Activated CD8-positive, alpha-beta memory T cell treated with anti-CD3 and anti-CD28 coated beads for 4 hours (primary cell): ENCODE results near the gene OCIAD1.
"Not testable (repeated sequence)": the region's sequence is repeated elsewhere in the genome, so short reads cannot be mapped to it uniquely, and the experiment has no call there.

Source experiments
- DNase-seq, 2 donors: peaks; one replicate each; pipeline ENCODE4 v3.0.0-alpha.2; 2020; ENCODE audit warnings: low read depth in 2 of 2

OCIAD1 gene, protein sequence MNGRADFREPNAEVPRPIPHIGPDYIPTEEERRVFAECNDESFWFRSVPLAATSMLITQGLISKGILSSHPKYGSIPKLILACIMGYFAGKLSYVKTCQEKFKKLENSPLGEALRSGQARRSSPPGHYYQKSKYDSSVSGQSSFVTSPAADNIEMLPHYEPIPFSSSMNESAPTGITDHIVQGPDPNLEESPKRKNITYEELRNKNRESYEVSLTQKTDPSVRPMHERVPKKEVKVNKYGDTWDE

DNA sequence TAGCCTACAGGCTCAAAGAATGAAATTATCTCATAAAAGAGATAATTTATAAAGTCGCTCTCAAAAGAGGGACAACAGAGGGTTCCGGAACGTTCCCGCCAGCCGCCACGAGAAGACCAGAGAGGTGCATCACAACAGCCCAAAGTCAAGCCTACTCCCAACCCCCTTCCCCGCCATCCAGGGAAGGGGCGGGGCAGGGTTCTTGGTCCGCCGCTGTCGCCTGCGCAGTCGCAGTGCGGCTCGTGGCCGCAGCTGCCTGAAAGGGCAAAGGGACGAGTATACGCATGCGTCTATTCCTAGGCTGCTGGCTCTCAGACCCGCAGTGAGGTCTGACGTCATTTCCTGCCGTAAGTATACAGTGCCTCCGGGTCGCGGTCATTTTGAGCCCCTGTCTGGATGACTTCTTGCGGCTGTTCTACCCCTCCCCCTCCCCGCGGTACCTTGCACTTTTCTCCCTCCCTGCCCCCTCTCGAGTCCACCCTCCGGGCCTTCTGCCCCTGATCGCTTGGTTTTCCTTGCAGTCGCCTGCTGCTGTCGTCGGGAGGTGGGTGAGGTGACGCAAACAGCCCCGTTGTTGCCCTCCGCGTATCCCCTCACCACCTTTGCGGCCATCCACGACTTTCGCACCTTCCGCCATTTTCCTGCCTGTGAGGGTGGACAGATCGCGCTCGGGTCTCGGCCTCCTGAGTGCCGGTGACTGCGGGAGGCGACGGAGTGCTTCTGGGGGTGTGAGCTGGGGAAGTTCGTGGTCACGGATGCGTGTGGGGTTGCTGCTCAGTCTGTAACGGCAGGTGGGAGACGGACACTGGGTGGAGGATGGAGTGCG, at the start of gene OCIAD1:
Gene OCIAD1, plus strand, starts transcription at position 383 of the 826 bp plus-strand sequence. CDS start 1,537 bp downstream, outside the sequence.
- peak; percentile 88 to 95 for DNase-seq

DNA sequence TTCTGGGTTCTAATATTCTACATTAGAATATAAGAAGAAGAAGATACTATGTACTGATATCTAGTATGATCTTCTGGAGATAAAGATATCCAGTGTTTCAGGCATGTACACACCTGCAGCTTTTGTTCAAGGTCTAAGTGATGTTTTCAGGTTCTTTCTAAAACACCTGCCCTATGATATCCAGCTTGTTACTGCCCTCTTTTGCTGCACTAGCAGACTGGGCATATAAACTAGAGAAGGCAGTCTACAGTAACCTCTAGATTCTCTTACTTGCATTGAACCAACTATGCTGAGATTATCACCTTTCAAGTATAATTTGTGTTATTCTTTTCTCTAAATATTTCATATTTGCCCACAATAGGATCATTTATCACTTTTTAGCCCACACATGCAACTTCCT, 48.9 kb upstream of the OCIAD1 start:
- no peak for DNase-seq

DNA sequence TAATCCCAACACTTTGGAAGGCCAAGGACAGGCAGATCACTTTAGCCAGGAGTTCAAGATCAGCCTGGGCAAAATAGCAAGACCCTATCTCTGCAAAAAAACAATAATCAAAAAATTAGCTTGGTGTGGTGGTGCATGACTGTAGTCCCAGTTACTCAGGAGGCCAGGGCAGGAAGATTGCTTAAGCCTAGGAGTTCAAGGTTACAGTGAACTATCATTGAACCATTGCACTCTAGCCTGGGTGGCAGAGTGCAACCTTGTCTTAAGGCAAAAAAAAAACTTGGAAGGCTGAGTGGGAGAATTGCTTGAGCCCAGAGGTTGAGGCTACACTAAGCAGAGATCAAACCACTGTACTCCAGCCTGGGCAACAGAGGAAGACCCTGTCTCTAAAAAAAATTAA, 45.6 kb upstream of the OCIAD1 start:
- DNase-seq: no peak

DNA sequence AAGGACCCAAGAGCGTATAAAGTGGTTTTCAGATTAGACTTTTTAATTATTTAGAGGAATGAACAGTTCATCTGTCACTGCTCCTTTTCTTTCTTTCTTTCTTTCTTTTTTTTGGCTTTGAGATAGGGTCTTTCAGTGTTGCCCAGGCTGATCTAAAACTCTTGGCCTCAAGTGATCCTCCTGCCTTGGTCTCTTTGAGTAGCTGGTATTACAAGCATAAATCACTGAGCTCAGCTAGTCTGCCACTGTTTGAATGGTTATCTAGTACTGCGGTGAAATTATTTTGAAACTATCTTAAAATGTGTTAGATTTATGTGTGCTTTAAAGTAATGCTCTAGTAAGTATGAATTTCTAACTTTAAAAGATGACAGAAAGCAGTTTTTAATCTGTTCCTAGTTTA, 44.3 kb upstream of the OCIAD1 start:
- DNase-seq: no peak

DNA sequence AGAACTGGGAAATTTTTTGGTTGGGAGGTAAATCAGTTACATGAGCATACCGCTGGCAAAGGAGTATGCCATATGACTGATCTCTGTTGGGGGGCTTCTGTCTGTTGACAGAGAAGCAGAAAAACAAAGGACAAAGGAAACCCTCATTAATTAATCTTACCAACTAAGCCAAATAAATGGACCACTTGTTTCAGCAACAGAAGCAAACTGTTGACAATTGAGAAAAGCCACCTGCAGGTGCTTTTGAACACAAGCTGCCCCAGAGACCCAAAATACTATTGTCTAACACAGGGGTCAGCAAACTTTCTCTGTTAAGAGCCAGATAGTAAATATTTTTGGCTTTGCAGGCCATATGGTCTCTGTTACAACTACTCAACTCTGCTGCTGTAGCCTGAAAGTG, 43.8 kb upstream of the OCIAD1 start:
- DNase-seq: no peak

DNA sequence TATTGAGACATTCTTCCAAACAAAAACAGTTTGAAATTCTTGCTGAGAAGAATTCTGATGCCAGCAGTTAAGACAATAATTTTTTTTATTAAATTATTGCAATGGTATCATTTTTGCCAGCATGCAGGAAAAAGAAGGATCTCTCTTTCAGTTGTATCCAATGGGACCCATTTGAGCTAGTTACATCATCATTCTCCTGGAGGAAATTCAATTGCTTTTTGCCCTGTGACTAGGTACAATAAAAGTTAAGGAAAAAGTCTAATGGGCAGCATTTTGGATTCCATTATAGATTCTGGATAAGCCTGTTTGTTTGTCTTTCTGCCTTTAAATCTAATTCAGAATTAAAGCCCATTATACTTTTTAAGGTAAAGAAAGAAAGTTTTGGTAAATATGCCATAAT, 40.3 kb upstream of the OCIAD1 start:
- no peak for DNase-seq

DNA sequence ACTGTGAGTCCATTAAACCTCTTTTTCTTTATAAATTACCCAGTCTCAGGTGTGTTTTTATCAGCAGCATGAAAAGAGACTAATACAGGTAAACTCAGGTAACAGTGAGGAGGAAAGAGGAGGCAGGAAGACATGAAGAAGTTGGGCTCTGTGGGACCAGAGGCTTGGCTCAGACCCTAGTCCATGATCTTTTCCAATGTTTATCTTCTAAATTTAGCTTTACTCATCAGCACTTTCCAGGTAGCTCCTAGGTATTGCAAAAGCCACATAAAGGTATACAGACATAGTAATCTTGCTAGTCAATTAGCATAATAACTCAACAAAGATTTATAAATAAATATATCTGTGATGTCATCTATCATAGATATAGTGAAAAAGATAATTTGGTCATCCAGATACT, 39.6 kb upstream of the OCIAD1 start:
- DNase-seq: no peak

DNA sequence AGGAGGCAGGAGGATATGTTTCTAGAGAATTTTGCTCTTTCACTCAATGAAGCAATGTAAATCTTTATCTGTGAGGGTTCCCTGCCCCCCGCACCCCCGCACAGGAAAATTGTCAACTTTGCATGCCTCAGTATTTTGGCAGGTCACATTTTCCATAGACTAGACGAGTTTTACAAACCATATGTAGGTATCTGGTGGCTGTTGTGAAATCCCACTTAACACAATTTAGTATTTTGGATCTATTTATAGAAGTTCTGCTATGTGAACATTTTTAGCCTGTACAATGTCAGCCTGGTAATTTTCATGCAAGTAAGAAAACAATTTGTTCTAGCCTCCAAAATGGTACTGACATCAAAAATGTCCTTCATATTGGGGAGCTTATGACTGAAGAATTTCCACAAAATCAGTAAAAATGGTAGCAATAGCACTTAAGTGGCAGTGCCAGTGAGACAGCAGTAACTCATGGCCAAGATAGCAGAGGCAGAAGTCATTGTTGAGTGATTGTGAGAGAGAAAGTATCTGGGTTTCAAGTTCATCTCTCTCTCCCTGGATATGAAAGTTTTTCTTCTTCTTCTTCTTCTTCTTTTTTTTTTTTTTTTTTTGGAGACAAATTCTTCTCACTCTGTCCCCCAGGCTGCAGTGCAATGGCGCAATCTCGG, 38.4 kb upstream of the OCIAD1 start:
- no peak for DNase-seq

DNA sequence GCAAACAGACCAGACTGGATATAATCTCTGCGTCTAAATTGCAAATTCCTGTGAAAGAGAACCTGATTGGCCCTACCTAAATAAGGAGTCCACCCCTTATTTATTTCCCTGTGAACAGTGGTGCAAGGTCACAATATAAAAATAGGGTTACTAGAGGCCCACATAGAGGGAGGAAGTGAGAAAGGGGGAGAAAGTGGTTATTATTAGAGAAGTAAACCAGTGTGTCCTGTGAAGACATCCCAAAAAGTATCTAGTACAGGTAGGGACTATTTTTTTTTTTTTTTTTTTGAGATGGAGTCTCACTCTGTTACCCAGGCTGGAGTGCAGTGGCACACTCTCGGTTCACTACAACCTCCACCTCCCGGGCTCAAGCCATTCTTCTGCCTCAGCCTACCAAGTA, 35.8 kb upstream of the OCIAD1 start:
- DNase-seq: no peak

DNA sequence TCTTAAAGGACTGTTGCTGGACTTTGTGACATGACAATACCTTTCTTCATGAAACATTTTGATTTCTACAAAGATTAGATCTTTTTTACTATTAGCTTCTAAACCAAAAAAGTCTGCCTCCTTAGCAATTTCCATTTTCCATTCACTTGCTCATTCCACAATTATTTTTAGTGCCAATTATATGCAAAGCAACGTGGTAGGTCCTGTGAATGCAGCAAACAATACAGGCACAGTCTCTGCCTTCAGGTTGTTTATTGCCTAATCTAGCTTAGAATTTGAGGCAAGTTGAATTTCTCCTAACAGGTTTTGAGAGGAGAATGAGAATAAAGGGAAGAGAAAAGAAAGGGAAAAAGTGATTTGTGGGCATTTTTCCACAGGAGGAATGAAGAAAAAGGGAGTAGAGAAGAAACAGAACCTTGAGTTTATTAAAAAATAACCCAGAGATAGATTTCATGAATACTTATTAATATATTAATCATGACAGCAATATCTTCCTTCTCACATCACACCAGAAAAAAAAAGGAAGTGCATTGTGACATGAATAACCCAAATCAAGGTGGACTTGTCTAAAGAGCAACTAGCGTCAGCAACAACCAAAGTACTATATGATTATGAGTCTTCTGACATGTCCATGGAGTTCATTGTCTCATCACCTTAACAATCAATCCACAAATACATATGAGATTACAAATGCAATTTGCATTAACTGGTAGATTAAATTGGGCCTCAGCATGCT, 34.5 kb upstream of the OCIAD1 start:
- DNase-seq: no peak

DNA sequence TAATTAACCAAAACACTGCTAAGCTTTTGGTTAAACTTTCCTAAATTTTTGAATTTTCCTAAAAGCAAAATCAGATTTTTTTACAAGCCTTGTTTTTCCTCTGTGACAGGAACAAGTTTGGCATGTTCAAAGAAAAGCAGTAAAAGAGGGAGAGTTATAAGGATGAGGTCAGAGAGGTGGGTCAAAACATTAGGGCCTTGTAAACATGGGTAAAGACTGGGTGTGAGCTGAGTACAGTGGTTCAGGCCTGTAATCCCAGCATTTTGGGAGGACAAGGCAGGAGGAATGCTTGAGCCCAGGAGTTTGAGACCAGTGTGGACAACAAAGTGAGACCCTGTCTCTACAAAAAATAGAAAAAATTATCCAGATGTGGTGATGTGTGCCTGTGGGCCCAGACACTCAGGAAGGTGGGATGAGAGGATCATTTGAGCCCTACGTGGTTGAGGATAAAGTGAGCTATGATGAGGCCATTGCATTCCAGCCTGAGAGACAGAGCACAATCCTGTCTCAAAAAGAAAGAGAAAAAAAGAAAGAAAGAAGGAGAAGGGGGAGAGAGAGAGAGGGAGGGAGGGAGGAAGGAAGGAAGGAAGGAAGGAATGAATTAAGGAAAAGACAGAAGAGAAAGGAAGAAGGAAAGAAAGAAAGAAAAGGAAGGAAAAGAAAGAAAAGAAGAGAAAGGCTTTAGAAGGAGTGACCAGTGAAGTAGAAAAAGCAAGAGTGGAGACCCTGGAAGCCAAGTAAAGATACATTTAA, 33.8 kb upstream of the OCIAD1 start:
- no peak for DNase-seq

DNA sequence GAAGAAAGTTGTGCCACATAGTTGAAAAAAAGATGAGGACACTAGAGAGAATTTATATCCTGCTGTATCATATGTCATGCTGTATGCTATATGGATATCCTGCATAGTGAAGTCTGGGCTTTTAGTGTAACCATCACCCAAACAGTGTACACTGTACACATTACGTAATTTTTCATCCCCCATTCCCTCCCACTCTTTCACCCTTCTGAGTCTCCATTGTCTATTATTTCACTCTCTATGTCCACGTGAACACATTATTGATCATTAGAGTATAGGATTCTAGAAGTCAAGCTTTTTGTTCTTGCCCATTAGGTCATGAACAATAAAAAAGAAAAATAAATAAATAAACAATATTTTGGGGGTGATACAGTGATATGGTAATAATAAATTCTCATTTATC, 32.8 kb upstream of the OCIAD1 start:
- no peak for DNase-seq

DNA sequence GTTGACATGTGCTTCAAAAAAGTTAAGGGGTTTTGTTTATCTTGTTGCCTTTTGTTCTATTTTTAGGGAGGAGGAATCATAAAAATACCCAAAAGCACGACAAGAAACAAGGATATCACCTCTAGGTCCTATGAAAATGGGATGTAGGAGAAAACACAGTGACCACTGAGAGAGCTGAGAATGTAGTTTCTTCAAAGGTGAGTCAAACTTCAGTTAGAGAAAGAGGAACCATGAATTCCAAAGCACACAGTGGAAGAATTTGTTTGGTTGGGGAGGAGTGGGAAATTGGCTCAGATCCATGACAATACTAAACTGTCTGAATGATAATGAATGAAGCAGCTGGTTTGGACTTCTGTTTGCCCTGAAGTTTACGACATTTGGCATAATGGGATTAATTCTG, 31.7 kb upstream of the OCIAD1 start:
- DNase-seq: no peak

DNA sequence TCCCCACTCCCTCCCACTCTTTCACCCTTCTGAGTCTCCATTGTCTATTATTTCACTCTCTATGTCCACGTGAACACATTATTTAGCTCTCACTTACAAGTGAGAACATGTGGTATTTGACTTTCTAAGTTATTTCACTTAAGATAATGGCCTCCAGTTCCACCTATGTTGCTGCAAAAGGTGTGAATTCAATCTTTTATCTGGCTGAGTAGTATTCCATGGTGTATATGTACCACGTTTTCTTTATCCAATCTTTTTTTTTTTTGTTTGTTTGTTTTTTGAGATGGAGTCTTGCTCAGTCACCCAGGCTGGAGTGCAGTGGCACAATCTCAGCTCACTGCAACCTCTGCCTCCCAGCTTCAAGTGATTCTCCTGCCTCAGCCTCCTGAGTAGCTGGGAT, 30.7 kb upstream of the OCIAD1 start:
- DNase-seq: not testable (repeated sequence)

DNA sequence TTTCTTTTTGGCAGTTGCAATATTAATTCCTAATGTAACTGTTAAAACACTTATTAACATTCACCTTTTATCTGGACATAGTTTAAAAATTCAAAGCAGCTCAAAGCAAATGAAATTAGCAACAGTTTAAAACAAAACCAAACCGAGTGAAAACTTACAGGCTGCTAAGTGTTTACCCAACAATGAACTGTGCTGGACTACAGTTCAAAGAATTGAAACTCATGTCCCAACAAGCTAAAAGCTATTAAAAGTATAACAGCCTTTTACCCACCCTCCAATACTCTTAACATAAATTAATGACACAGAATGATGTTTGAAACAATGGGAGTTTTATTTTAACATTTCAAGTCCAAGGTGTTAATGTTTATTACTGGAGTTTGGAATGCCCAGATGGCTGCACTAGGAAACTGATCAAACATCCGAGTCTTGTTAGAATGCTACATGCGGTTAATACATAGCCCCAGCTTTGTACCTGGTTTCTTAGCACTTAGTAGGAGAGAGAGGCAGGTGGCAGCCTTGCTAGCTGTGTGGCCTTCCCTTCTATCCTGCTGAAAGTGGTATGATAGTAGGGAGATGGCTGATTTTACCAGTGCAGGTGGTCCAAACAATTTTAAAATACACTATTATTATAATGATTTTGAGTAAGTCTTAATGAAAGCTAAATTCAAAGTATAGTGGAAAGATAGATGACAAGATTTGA, 29.7 kb upstream of the OCIAD1 start:
- no peak for DNase-seq

DNA sequence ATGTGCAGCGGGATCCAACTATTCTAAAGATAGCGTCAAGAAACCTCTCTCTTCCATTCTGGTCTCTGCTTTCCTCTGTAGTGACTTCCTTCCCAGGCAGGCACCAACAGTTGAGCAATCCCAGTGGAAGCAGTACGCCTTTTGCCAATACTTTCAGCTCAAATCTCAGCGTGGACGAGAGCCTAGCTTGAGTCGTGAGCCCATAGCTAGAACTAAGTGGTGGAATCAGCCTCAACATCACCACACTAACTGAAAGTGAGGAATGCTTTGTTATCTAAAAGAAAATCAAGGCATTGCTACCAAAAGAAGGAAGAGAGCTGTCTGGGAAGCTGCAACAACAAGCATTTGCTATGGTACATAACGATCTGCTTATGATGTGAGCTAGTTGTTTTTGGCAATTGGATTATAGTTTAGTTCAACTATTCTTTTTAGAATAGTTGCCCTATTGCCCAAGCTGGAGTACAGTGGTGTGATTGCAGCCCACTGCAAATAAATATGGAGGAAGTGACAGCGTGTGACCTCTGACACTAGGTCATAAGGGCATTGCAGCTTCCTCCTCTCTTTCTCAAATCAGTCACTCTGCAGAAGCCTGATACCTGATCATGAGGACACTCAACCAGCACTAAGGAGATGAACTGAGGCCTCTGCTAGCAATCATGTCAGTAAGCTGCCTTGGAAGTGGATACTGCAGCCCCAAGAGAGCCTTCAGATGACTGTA, 26.1 kb upstream of the OCIAD1 start:
- DNase-seq: no peak

DNA sequence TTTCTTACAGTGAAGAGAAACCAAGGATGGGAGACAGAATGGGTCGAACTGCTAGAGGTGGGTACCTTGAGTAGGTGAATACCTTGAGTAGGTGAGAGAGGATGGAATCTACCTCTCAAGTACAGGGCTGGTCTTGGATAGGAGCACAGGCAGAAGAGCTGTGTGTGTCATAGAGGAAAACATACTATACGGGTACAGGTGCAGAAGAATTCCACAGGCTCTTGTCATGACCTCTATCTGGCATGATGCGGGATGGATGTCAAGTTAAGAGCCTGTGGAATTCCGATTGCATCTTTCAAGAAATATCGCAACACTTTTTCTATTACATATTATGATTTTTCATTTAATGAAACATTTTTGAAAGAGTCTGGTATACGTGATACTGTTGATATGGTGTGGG, 18.0 kb upstream of the OCIAD1 start:
- no peak for DNase-seq

DNA sequence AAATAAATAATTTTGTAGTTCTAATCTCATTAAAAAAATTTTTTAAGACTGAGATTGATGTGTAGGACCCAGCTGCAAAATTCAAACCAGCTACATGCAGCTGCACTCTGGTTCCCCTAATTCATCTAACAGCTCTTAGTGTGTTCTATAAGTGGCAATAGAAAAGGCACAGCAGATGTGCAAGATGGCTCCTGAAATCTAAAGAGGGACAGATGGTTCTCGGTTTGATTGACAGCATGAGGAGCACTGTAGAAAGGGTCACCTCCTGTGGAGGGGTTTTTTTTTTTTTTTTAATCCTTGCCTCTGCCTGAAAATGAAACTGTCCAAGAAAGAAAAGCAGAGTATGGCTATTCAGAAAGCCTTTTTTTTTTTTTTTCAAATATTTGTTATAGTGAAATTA, 16.9 kb upstream of the OCIAD1 start:
- no peak for DNase-seq

DNA sequence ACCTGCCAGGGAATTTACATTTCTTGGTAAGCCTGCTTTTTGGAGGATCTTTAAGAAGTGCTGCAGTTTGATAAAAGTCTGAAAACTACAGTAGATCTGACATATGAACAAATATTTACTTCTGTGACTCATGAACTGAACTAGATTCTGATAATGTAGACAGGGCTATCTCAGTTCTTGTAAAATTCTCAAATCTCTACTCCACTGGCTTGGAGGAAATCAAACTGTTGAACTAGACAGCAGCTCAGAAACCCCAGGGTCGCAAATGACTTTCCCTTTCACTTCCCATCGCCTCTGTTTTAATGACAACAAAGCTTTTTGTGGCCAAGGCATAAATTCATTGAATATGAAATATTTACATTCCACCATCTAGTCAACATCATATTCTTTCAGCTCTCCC, 15.4 kb upstream of the OCIAD1 start:
- DNase-seq: no peak

DNA sequence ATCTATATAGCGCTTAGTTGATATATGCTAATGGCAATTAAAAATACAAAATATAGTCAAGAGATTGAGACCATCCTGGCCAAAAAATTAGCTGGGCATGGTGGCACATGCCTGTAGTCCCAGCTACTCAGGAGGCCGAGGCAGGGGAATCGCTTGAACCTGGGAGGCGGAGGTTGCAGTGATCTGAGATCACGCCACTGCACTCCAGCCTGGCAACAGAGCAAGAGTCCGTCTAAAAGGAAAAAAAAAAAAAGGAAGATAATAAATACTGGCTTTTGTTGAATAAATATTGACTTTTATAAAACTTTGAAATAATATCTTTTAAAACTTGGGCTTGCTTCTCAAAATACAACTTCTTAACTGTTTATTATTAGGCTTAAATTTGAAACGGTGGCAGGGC, 14.6 kb upstream of the OCIAD1 start:
- not testable (repeated sequence) for DNase-seq
